Effector CD4-positive, alpha-beta T cell (primary cell): ENCODE data around the gene AARS2.

Experiments used
- DNase-seq: peaks from one replicate; pipeline ENCODE4 v3.0.0-alpha.2; 2020

The AARS2 gene

GRCh38 chr6:44260451-44261297, 52.5 kb downstream of the AARS2 start:
- DNase-seq = no peak

- DNase-seq = no peak
Measured at GRCh38 chr6:44260011-44260410, 53.1 kb downstream of the AARS2 start.

GRCh38 chr6:44258921-44259320, 54.2 kb downstream of the AARS2 start:
- no peak for DNase-seq

GRCh38 chr6:44258325-44258863, 54.8 kb downstream of the AARS2 start:
- DNase-seq = no peak

GRCh38 chr6:44257753-44258324, 55.3 kb downstream of the AARS2 start:
- DNase-seq = no peak

- DNase-seq = peak; percentile 55
Measured at GRCh38 chr6:44257025-44257752, 56.0 kb downstream of the AARS2 start, which contains the start of gene SLC35B2. TSS of gene SLC35B2 (minus strand) at chr6:44257528. CDS start at chr6:44257410, 118 bp downstream.

- no peak for DNase-seq
Measured at GRCh38 chr6:44256775-44257024, 56.4 kb downstream of the AARS2 start.

- DNase-seq = no peak
Measured at GRCh38 chr6:44255871-44256774, 57.0 kb downstream of the AARS2 start.

GRCh38 chr6:44255105-44255808, 57.9 kb downstream of the AARS2 start:
- DNase-seq = no peak

GRCh38 chr6:44254191-44255104, 58.7 kb downstream of the AARS2 start:
- no peak for DNase-seq

GRCh38 chr6:44253307-44254101, 59.6 kb downstream of the AARS2 start:
- peak; percentile 63 for DNase-seq

- no peak for DNase-seq
Measured at GRCh38 chr6:44251576-44252524, 61.3 kb downstream of the AARS2 start.

GRCh38 chr6:44250718-44251123, 62.4 kb downstream of the AARS2 start:
- no peak for DNase-seq

GRCh38 chr6:44250067-44250717, 63.0 kb downstream of the AARS2 start:
- no peak for DNase-seq
